Activated CD4-positive, alpha-beta memory T cell treated with anti-CD3 and anti-CD28 coated beads for 36 hours (primary cell): ENCODE results near the gene USP2. TPM values are rescaled to one million over a fixed set of nuclear protein-coding genes. Genes with fewer than 3 reads are reported as not detected.

Source experiments
- CTCF ChIA-PET: fragments of 350-600 bp; sonication (Branson Sonifier 250); formaldehyde crosslinking; loops from one replicate; lab custom pipeline; 2021; ENCODE audit warnings: antibody characterized with exemption, inconsistent platforms; lab: Charles Lee
- POLR2A ChIA-PET: fragments of 350-600 bp; sonication (Branson Sonifier 250); formaldehyde crosslinking; loops from one replicate; lab custom pipeline; 2021; ENCODE audit warnings: antibody characterized with exemption; lab: Charles Lee
- DNase-seq: peaks from one replicate; pipeline ENCODE4 v3.0.0-alpha.2; 2020
- H3K27ac Mint-ChIP-seq: one replicate; pipeline ENCODE4 v1.8.0; 2021; ENCODE audit warnings: mixed read lengths
- H3K27me3 Mint-ChIP-seq: one replicate; pipeline ENCODE4 v1.8.0; 2021; ENCODE audit warnings: mixed read lengths
- H3K36me3 Mint-ChIP-seq: one replicate; pipeline ENCODE4 v1.8.0; 2021; ENCODE audit warnings: mixed read lengths
- H3K4me1 Mint-ChIP-seq: one replicate; pipeline ENCODE4 v1.8.0; 2021; ENCODE audit warnings: low read depth, mixed read lengths
- H3K4me3 Mint-ChIP-seq: one replicate; pipeline ENCODE4 v1.8.0; 2021; ENCODE audit warnings: mild to moderate bottlenecking, mixed read lengths
- H3K9me3 Mint-ChIP-seq: one replicate; pipeline ENCODE4 v1.8.0; 2021; ENCODE audit warnings: mixed read lengths
- intact Hi-C: fragments of 100-400 bp; cut with micrococcal nuclease; formaldehyde crosslinking; loops from one replicate; pipeline ENCODE4 v1.15.1; 2023
- total RNA-seq, 2 experiments: library from RNA; stranded (reverse); gene quantifications; one replicate each; pipeline ENCODE4 v1.2.3, GENCODE V29; 2021

The USP2 gene
- total RNA-seq, 2 experiments from 2014 or later: 1.4 to 2.2 TPM

GRCh38 chr11:119323532-119324033 lies 57.9 kb downstream of the USP2 start:
- Mint-ChIP-seq H3K36me3 (no peaks in the 10 kb centered on the region), H3K27ac (no peak overlapping the region), H3K4me1 (peaks cover 20% of the 10 kb centered on the region), H3K9me3 (no peaks in the 10 kb centered on the region), H3K4me3 (no peak overlapping the region), H3K27me3 (peaks cover 3% of the 10 kb centered on the region)
- peak; percentile 90 for DNase-seq
- intact Hi-C loops: loop anchor here (1.0 to 5.0 kb wide), 3 partner anchors 39 to 156 kb away; partner anchors contain the start of gene NLRX1
- ChIA-PET CTCF (interaction anchor here (0.5 to 9.5 kb wide), 39 partner anchors 9 to 324 kb away, joined by 3 to 139 read pairs (median 4); partner anchors contain the start of genes C2CD2L, CBL, NLRX1 and RNF26), POLR2A (interaction anchor here (0.9 to 1.3 kb wide), 2 partner anchors 15 to 229 kb away, joined by 3 to 6 read pairs; no protein-coding TSS in a partner anchor)

- Mint-ChIP-seq H3K27ac (no peak overlapping the region), H3K4me3 (no peak overlapping the region), H3K9me3 (no peaks in the 10 kb centered on the region), H3K36me3 (no peaks in the 10 kb centered on the region), H3K27me3 (peaks cover 3% of the 10 kb centered on the region), H3K4me1 (peaks cover 23% of the 10 kb centered on the region)
- intact Hi-C loops: loop anchor here (1.0 to 5.0 kb wide), 3 partner anchors 39 to 156 kb away; partner anchors contain the start of gene NLRX1
- ChIA-PET POLR2A (interaction anchor here (0.9 to 1.3 kb wide), 2 partner anchors 15 to 229 kb away, joined by 3 to 6 read pairs; no protein-coding TSS in a partner anchor), CTCF (interaction anchor here (0.6 to 9.5 kb wide), 28 partner anchors 8 to 324 kb away, joined by 3 to 139 read pairs (median 5); partner anchors contain the start of genes C2CD2L, CBL, NLRX1 and RNF26)
- no peak for DNase-seq
These were observed 58.5 kb downstream of the USP2 start for GRCh38 chr11:119322921-119323531.

DNA sequence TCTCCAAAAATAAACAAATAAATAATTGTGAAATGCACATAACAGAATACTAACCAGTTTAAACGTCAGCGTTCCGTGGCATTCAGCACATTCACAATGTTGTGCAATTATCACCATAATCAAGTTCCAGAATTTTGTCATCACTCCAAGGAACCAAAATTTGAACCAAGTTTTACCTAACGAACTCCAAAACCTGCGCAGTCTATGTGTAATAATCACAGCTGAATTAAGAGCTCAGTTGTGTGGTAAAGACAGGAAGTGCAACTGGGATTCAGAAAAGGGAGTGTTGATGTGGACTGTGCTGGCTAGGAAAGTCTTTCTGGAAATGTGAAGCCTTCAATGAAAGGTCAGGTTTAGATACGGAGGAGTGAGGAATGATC lies 59.1 kb downstream of the USP2 start:
- no peak for DNase-seq
- no peak overlapping the region for H3K27ac Mint-ChIP-seq
- POLR2A ChIA-PET: no interaction called here
- peaks cover 26% of the 10 kb centered on the region for H3K4me1 Mint-ChIP-seq
- intact Hi-C loops: loop anchor here (5.0 kb wide), 2 partner anchors 40 to 155 kb away; partner anchors contain the start of gene NLRX1
- H3K4me3 Mint-ChIP-seq: no peak overlapping the region
- no peaks in the 10 kb centered on the region for H3K9me3 Mint-ChIP-seq
- no peaks in the 10 kb centered on the region for H3K36me3 Mint-ChIP-seq
- peaks cover 7% of the 10 kb centered on the region for H3K27me3 Mint-ChIP-seq
- CTCF ChIA-PET: interaction anchor here (0.9 to 9.5 kb wide), 18 partner anchors 10 to 323 kb away, joined by 3 to 139 read pairs (median 6); partner anchors contain the start of genes C1QTNF5, C2CD2L, CBL and RNF26

GRCh38 chr11:119320776-119321524 lies 60.5 kb downstream of the USP2 start:
- CTCF ChIA-PET: interaction anchor here (0.7 to 9.5 kb wide), 28 partner anchors 12 to 615 kb away, joined by 3 to 139 read pairs (median 4); partner anchors contain the start of genes C2CD2L, CBL, NECTIN1 and RNF26
- Mint-ChIP-seq H3K36me3 (no peaks in the 10 kb centered on the region), H3K4me3 (peak overlapping the region; percentile 78), H3K4me1 (peaks cover 26% of the 10 kb centered on the region), H3K27me3 (peaks cover 9% of the 10 kb centered on the region), H3K9me3 (no peaks in the 10 kb centered on the region), H3K27ac (peak overlapping the region; percentile 69)
- peak; percentile 75 for DNase-seq
- intact Hi-C loops: loop anchor here (2.0 to 5.0 kb wide), 4 partner anchors 14 to 214 kb away; partner anchors contain the start of genes C2CD2L, NLRX1 and RNF26
- POLR2A ChIA-PET: interaction anchor here (0.7 to 1.5 kb wide), 4 partner anchors 14 to 265 kb away, joined by 3 to 4 read pairs (median 3); partner anchors contain the start of gene RNF26

DNA sequence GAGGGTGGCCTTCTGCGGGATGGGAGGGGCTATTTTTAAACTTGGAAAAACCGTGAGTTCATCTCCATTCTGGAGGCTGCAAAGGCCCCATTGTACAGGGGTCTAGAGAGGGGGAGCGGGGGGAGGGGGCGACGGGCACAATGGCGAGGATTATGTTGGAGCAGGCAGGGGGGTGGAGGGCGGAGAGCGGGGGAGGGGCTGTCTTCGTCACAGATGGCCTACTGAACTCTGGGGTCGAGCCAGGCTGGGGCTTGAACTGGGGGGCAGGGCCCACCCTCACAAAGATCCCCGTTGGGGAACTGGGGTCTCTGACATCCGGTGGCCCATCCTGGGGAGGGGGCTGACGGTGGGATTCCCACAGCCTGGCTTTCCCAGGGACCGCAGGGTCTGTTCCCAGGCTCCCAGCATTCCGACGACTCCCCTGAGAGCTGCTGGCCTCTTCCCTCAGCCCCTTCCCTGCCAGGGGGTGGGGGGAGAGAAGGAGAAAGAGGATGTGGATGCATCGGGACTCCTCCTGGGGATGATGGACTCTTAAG lies 61.2 kb downstream of the USP2 start:
- H3K9me3 Mint-ChIP-seq: no peaks in the 10 kb centered on the region
- H3K36me3 Mint-ChIP-seq: no peaks in the 10 kb centered on the region
- intact Hi-C loops: loop anchor here (2.0 to 5.0 kb wide), 4 partner anchors 14 to 214 kb away; partner anchors contain the start of genes C2CD2L, NLRX1 and RNF26
- H3K4me1 Mint-ChIP-seq: peaks cover 30% of the 10 kb centered on the region
- H3K27me3 Mint-ChIP-seq: peaks cover 12% of the 10 kb centered on the region
- no peak for DNase-seq
- peak overlapping the region; percentile 54 for H3K4me3 Mint-ChIP-seq
- POLR2A ChIA-PET: interaction anchor here (1.5 kb wide), 1 partner anchor 115 kb away, joined by 4 read pairs; no protein-coding TSS in a partner anchor
- H3K27ac Mint-ChIP-seq: no peak overlapping the region
- CTCF ChIA-PET: interaction anchor here (1.0 to 9.5 kb wide), 15 partner anchors 12 to 253 kb away, joined by 3 to 139 read pairs (median 5); partner anchors contain the start of genes CBL, RNF26 and VPS11

DNA sequence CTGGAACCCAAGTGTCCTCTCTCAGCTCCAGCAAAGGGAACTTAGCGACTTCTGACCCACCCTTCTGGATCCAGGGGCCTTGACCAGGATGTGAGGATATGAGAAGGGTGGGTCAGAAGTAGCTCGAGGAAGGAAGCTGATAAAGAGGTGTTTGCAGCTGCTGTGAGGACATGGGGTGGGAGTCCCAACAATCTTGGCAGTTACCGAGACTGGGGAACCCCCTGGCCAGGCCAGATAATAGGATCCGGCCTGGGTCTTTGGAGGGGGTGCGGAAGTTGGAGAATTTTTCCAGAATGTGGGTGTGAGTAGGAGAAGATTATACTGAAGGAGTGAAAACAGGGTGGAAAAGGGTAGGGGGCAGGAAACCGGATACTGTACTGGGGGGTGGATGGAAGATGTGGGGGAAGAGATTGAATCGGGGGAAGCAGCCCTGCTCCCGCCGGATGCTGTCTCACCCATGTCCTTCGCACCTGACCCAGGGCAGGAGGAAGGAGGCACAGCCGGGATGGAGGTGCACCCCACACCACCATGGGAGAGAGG lies 61.7 kb downstream of the USP2 start:
- H3K4me1 Mint-ChIP-seq: peaks cover 32% of the 10 kb centered on the region
- no peaks in the 10 kb centered on the region for H3K9me3 Mint-ChIP-seq
- H3K4me3 Mint-ChIP-seq: peak overlapping the region; percentile 54
- ChIA-PET CTCF (interaction anchor here (1.0 to 9.5 kb wide), 3 partner anchors 13 to 151 kb away, joined by 4 to 139 read pairs (median 6); partner anchors contain the start of gene NLRX1), POLR2A (no interaction called here)
- peaks cover 12% of the 10 kb centered on the region for H3K27me3 Mint-ChIP-seq
- intact Hi-C loops: loop anchor here (2.0 to 5.0 kb wide), 5 partner anchors 15 to 213 kb away; partner anchors contain the start of genes C2CD2L, NLRX1 and RNF26
- no peak for DNase-seq
- H3K36me3 Mint-ChIP-seq: no peaks in the 10 kb centered on the region
- no peak overlapping the region for H3K27ac Mint-ChIP-seq

GRCh38 chr11:119319136-119319699 lies 62.3 kb downstream of the USP2 start:
- Mint-ChIP-seq H3K27ac (peak overlapping the region; percentile 49), H3K4me3 (peak overlapping the region; percentile 27), H3K36me3 (no peaks in the 10 kb centered on the region), H3K4me1 (peaks cover 32% of the 10 kb centered on the region), H3K9me3 (no peaks in the 10 kb centered on the region), H3K27me3 (peaks cover 13% of the 10 kb centered on the region)
- intact Hi-C loops: loop anchor here (5.0 kb wide), 1 partner anchor 37 kb away; no protein-coding TSS in a partner anchor
- CTCF ChIA-PET: interaction anchor here (1.0 to 9.5 kb wide), 4 partner anchors 12 to 150 kb away, joined by 3 to 139 read pairs (median 5); partner anchors contain the start of genes NLRX1 and USP2
- DNase-seq: no peak
- POLR2A ChIA-PET: interaction anchor here (0.9 kb wide), 1 partner anchor 11 kb away, joined by 4 read pairs; no protein-coding TSS in a partner anchor

DNA sequence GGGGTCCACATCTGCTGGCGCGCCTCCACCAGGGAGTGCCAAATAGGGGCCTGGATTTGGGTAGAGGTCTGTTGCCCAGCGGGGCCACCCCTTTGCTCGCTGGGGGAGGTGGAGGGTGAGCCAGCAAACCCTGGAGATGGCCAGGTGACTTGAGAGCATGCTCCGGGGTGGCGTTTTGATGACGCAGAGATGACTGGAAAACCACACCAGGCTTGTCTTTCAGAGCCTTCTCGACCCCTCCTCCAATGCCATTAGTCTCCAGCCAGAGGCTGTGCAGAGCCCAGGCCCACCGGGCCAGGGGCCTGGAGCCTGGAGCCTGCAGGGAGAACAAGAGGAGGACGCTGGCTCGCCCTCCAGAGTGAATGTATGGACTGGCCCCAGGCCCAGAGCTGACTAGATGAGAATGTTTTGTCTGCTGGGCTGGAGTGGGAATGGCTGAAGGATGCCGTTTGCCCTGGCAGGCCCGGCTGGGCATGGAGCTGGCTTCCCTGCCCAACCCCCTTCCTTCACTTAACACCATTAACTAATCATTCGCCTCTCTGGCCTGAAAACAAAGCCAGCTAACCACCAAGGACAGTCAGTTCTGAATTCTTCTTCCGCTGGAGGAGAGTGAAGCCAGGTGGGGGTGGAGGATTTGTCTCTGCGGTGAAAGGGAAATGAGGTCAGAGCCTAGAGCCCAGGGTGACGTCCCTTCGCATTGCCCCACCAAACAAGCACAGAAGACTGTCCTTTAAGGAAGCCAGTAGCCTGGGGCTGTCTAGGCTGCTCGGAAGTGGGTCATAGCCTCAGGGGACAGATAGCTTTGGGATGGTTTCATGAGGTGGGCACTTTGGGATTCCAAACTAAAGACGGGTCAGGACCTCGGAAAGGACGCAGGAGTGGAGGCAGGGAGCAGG lies 63.0 kb downstream of the USP2 start:
- DNase-seq: peak; percentile 73
- CTCF ChIA-PET: interaction anchor here (1.2 to 9.5 kb wide), 4 partner anchors 11 to 113 kb away, joined by 3 to 139 read pairs (median 11); partner anchors contain the start of genes CBL and USP2
- Mint-ChIP-seq H3K36me3 (no peaks in the 10 kb centered on the region), H3K4me1 (peaks cover 29% of the 10 kb centered on the region), H3K27ac (peak overlapping the region; percentile 49), H3K27me3 (peaks cover 15% of the 10 kb centered on the region), H3K9me3 (no peaks in the 10 kb centered on the region), H3K4me3 (peak overlapping the region; percentile 27)
- POLR2A ChIA-PET: interaction anchor here (0.9 kb wide), 1 partner anchor 10 kb away, joined by 4 read pairs; no protein-coding TSS in a partner anchor
- intact Hi-C loops: loop anchor here (5.0 kb wide), 1 partner anchor 36 kb away; no protein-coding TSS in a partner anchor

- DNase-seq: no peak
- peaks cover 15% of the 10 kb centered on the region for H3K27me3 Mint-ChIP-seq
- H3K27ac Mint-ChIP-seq: no peak overlapping the region
- intact Hi-C loops: loop anchor here (5.0 kb wide), 1 partner anchor 35 kb away; no protein-coding TSS in a partner anchor
- ChIA-PET CTCF (interaction anchor here (1.2 to 9.5 kb wide), 3 partner anchors 21 to 112 kb away, joined by 3 to 139 read pairs (median 16); partner anchors contain the start of genes CBL and USP2), POLR2A (no interaction called here)
- H3K36me3 Mint-ChIP-seq: no peaks in the 10 kb centered on the region
- peaks cover 28% of the 10 kb centered on the region for H3K4me1 Mint-ChIP-seq
- no peaks in the 10 kb centered on the region for H3K9me3 Mint-ChIP-seq
- H3K4me3 Mint-ChIP-seq: no peak overlapping the region
These were observed 63.8 kb downstream of the USP2 start for GRCh38 chr11:119317592-119318239.
